Glomerular visceral epithelial cell (primary cell): ENCODE results near the gene KCNN3.
"Not testable (repeated sequence)": the region's sequence is repeated elsewhere in the genome, so short reads cannot be mapped to it uniquely, and the experiment has no call there.

ENCODE experiments used
- DNase-seq: peaks from one replicate; pipeline ENCODE4 v3.0.0-alpha.2; 2016; ENCODE audit errors: extremely low spot score

The KCNN3 gene

GRCh38 chr1:154870115-154870571, at the start of gene KCNN3:
Gene KCNN3 (minus strand): TSS chr1:154870281. CDS start chr1:154869964, 317 bp downstream.
- peak; percentile 62 for DNase-seq

GRCh38 chr1:154913273-154913672, 43.2 kb upstream of the KCNN3 start:
- DNase-seq, result no peak

GRCh38 chr1:154912755-154913154, 42.7 kb upstream of the KCNN3 start:
- no peak for DNase-seq

- no peak for DNase-seq
Observed at GRCh38 chr1:154911691-154912550, 41.8 kb upstream of the KCNN3 start.

GRCh38 chr1:154910851-154911250, 40.8 kb upstream of the KCNN3 start:
- no peak for DNase-seq

- no peak for DNase-seq
Observed at GRCh38 chr1:154908937-154909336, 38.9 kb upstream of the KCNN3 start.

- not testable (repeated sequence) for DNase-seq
Observed at GRCh38 chr1:154908129-154908528, 38.0 kb upstream of the KCNN3 start.

GRCh38 chr1:154906621-154907081, 36.6 kb upstream of the KCNN3 start:
- DNase-seq, result peak; percentile 30

GRCh38 chr1:154902938-154903566, 33.0 kb upstream of the KCNN3 start:
- no peak for DNase-seq

- DNase-seq, result no peak
Observed at GRCh38 chr1:154901591-154901990, 31.5 kb upstream of the KCNN3 start.

GRCh38 chr1:154899041-154899440, 29.0 kb upstream of the KCNN3 start:
- no peak for DNase-seq

GRCh38 chr1:154896771-154897286, 26.7 kb upstream of the KCNN3 start:
- no peak for DNase-seq

- no peak for DNase-seq
Observed at GRCh38 chr1:154895798-154896197, 25.7 kb upstream of the KCNN3 start.

GRCh38 chr1:154891452-154891851, 21.4 kb upstream of the KCNN3 start:
- no peak for DNase-seq

- no peak for DNase-seq
Observed at GRCh38 chr1:154888757-154889156, 18.7 kb upstream of the KCNN3 start.

- no peak for DNase-seq
Observed at GRCh38 chr1:154886281-154887015, 16.4 kb upstream of the KCNN3 start.

- DNase-seq, result no peak
Observed at GRCh38 chr1:154884869-154885701, 15.0 kb upstream of the KCNN3 start.

GRCh38 chr1:154883919-154884868, 14.1 kb upstream of the KCNN3 start:
- DNase-seq, result no peak

GRCh38 chr1:154881820-154882535, 11.9 kb upstream of the KCNN3 start:
- no peak for DNase-seq
